ENCODE measurements around the gene LZTR1.
A peak's percentile ranks its signal among the peaks of the same experiment; 100 is the strongest.
"Not testable (repeated sequence)": the region's sequence is repeated elsewhere in the genome, so short reads cannot be mapped to it uniquely, and the experiment has no call there.

Gene LZTR1

DNA sequence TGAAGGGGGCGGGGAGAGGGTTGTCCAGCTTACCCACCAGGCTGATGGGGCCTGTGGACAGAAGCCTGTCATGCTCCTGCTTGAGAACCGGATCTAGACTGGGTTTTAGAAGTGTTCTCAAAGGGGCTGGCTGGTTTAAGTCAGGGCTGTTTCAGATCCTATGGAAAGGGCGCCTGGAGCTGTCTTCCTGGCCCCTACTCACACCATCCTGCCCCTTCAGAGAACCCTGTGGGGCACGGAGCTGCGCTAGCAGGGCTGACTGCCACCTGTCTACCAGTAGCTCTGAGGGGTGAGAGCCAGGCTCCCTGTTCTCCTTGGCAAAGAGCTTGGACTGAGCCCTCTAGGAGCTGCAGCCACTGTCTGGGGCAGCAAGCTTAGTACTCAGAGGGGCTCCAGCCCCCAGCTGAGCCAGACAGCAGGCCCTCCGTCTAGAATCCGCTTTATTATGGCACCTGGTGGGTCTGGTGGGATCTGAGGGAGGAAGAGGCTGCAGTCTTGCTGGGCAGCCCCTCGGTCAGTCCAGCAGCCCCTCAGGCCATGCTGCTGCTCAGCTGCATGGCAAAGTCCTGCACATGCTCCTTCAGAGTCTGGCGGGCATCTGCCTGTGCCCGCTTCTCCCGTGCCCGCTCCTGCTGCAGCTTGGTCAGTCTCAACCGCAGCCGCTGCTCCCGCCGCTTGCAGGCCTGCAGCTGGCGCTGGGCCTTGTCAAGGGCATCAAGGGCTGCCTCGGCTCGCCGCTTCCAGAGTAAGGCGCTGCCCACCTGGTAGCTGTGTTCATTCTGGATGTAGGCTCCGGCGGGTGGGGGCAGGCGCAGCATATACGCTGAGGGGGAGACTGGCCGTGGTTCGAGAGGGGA, 17.5 kb downstream of the LZTR1 start:
- TF ChIP-seq CTCF (IDR thresholded peaks at IDR 0.05; ENCODE audit: extremely low read depth, missing control alignments): no peak
- no peak for DNase-seq (ENCODE audit: low spot score)

GRCh38 chr22:21000207-21000986, 18.3 kb downstream of the LZTR1 start:
- no peak for DNase-seq (ENCODE audit: low spot score)
- no peak for TF ChIP-seq CTCF (IDR thresholded peaks at IDR 0.05; ENCODE audit: extremely low read depth, missing control alignments)

DNA sequence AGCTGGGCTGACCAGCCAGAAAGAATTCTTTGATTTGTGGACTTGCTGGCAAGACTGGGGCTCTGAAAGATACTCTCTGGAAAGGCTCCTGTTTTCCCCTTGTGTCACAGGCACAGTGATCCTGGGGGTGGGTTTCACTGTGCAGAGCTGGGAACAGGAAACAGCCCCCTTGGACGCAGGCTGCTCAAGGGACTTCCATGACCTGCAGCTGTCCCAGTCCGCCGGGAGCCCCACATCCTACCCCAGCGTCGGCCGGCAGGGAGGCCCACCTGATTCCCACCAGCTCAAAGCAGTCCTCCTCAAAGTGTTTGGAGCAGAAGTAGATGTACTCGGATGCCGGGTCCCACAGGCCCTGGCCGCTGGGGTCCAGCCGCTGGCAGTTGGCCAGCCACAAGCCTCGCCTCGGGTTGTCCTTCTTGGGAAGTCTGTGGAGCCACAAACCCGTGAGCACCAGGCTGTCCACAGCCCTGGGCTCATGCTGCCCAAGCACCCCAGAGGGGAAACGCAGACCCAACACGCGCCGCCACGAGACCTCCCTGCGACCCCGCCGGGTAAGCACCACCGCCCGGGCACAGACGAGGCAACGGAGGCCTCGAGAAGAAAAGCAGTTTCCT, 19.0 kb downstream of the LZTR1 start:
- no peak for DNase-seq (ENCODE audit: low spot score)
- no peak for TF ChIP-seq CTCF (IDR thresholded peaks at IDR 0.05; ENCODE audit: extremely low read depth, missing control alignments)

GRCh38 chr22:21001601-21002325, 19.7 kb downstream of the LZTR1 start, which contains the start of gene THAP7:
THAP7 (minus strand) TSS chr22:21002118; CDS start chr22:21001911, 207 bp downstream.
- no peak for TF ChIP-seq CTCF (IDR thresholded peaks at IDR 0.05; ENCODE audit: extremely low read depth, missing control alignments)
- DNase-seq (ENCODE audit: low spot score): peak; percentile 95

GRCh38 chr22:21003782-21004181, 21.7 kb downstream of the LZTR1 start:
- DNase-seq (ENCODE audit: low spot score): no peak
- TF ChIP-seq CTCF (IDR thresholded peaks at IDR 0.05; ENCODE audit: extremely low read depth, missing control alignments): no peak

- DNase-seq (ENCODE audit: low spot score): not testable (repeated sequence)
Measured at GRCh38 chr22:21009208-21009607, 27.1 kb downstream of the LZTR1 start.

GRCh38 chr22:21009638-21010425, 27.7 kb downstream of the LZTR1 start:
- TF ChIP-seq CTCF (IDR thresholded peaks at IDR 0.05; ENCODE audit: extremely low read depth, missing control alignments): no peak
- no peak for DNase-seq (ENCODE audit: low spot score)
